Colon (tissue), 2 donors: ENCODE data around the gene WDR87.
"Not testable (repeated sequence)": the region's sequence is repeated elsewhere in the genome, so short reads cannot be mapped to it uniquely, and the experiment has no call there.

ENCODE experiments used
- FAIRE-seq: peaks from 2 replicates; lab custom pipeline; 2012; peaks lifted over from hg19 to GRCh38; lab: Jason Lieb, UNC
- donor health status: control.
- donor health status: control.

WDR87 gene

GRCh38 chr19:37930416-37930815 lies 24.0 kb upstream of the WDR87 start:
- no peak for FAIRE-seq

GRCh38 chr19:37929355-37929923 lies 23.0 kb upstream of the WDR87 start:
- FAIRE-seq = no peak

- FAIRE-seq = no peak
Observed at GRCh38 chr19:37928527-37929286, 22.3 kb upstream of the WDR87 start.

DNA sequence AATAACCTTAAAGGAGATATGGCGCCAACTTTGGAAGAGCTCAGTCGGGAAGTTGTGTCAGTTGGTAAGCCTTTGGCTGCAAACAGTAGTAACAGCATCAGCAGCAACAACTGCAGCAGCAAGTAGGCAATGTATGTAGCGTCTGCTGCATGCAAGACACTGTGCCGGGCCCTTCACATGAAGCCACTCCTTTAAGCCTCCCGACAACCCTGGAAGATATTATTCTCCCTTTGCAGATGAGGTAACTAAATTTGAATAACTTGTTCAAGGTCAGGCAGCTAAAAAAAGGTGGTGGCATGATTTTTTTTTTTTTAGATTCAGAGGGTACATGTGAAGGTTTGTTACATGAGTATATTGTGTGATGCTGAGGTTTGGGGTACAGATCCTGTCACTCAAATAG lies 20.3 kb upstream of the WDR87 start:
- FAIRE-seq = no peak

DNA sequence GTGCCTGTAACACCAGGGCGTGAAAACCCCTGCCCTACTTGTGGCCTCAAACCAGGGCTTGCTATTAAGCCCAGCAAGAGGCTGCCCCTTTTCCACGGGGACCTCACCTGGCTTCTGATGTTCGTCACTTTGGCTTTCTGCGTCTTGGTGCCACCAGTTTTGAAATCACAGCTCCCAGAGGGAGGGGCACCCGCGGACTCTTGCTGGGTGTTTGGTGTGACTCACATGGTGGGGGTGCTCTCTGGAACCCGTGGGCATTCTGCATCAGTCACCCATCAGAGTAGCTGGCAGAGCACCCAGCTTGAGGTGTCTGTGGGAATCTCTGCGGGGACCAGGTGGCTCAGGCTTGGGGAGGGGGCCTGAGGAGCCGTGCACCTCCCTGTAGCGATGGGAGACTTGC lies 19.9 kb upstream of the WDR87 start:
- no peak for FAIRE-seq

DNA sequence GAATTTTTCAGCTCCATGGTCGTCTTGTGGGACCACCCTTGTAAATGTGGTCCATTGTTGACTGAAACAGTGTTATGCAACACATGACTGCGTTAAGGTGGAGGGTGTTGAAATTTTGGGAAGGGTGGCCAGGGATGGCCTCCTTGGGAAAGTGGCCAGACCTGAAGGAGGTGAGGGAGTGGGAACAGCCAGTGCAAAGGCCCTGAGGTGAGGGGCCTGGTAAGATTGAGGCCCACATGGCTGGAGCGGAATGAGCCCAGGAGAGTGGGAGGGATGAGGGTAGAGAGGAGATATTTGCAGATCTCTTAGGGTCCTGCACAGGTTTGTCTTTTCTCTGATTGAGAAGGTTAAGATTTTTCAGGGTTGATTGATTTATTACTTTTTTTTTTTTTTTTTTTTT lies 18.8 kb upstream of the WDR87 start:
- FAIRE-seq = no peak

DNA sequence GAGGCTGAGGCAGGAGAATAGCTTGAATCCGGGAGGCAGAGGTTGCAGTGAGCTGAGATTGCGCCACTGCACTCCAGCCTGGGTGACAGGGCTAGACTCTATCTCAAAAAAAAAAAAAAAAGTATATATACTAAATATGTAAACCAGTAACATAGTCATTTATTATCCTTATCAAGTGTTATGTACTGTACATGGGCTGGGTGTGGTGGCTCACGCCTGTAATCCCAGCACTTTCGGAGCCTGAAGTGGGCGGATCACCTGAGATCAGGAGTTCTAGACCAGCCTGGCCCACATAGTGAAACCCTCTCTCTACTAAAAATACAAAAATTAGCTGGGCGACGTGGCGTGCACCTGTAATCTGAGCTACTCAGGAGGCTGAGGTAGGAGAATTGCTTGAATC lies 18.2 kb upstream of the WDR87 start:
- FAIRE-seq = not testable (repeated sequence)

DNA sequence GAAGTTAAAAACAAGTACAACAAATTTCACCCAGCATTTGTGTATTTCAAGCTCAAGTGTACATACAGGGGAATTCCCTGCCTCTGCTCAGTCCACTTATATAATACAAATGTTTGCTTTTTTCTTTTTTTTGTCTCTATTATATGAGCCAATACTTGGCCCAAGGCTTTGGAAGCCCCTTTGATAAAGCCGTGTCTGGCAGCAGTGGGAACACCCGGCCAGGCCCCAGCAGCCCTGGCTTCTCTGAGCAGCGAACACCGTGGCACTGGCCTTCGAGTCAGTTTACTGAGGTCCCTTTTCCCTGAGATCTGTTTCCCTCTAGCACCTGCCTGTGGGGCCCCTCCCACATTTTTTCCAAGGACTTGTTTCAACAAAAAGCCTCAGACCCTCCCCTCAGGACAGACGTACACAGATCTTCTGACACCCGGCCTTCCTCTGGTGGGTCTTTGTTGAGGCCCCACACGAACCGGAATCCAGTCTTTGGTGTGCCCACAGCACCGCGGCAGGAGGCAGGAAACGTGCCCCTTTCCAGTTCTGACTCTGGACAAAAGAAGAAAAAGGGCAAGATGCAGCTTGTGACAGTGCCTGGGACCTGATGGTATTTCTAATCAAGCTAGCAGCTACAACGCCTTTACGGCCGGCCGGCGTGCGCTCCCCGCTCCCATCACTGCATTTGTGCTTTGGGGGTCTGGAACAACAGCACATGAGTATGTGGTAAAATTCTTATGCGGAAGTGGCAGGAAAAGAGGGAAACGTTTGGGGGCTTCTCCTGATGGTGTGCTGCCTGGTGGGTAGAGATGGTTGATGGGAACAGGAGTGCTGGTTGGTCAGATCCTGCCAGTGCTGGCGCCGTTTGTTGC lies 14.4 kb upstream of the WDR87 start:
- FAIRE-seq = no peak

GRCh38 chr19:37914908-37915307 lies 8.5 kb upstream of the WDR87 start:
- FAIRE-seq = no peak

DNA sequence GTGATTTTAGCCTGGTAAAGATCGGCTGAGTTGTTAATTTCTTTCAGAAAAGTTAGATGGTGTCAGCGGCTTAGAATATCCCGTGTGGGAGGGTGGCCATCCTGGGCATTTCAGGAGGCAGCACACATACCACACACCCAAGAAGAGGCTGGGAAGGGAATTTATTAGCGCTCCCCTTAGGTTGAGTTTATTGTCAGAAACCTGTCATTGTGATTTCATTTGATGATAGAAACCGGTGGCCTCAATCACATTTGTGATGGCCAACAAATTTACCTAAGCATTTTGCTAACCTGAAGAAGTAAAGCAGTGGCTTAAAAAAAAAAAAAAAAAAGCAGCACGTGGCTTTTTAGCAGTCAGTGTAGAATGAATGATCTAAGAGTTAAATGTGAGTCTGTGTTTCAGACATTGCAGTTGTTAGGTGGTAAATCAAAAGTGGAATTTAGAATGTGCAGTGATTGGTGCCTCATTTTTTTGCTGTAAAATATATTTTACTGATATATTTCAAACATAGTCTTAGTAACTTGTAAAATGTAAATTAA lies 3.3 kb upstream of the WDR87 start:
- FAIRE-seq = no peak

GRCh38 chr19:37907735-37908455 lies 1.5 kb upstream of the WDR87 start:
- no peak for FAIRE-seq

- no peak for FAIRE-seq
Observed at GRCh38 chr19:37906869-37907734, 708 bp upstream of the WDR87 start, which contains the start of gene SIPA1L3. TSS of gene SIPA1L3 (plus strand) at chr19:37907208. CDS start at chr19:38081566, 174,358 bp downstream.

- no peak for FAIRE-seq
Observed at GRCh38 chr19:37903096-37903495, 3.3 kb downstream of the WDR87 start.

DNA sequence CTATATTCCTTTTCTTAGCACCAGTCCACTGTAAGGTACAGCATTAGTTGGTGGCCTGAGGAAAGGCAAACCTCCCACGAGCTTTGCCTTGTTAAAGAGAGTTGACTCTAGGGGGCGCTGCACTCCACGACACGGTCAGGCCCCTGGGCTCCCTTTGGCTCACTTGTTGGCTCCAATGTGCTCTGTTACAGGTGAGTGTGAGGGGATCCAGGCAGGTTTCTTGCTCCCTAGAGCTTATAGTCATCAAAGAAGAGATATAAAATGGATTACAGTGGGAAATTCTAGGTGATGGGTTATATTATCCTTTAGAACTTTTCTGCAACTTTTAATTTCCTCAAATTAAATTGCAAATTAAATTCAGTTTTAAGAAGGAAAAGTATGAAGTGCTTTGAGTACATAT lies 3.7 kb downstream of the WDR87 start:
- FAIRE-seq = no peak

- FAIRE-seq = no peak
Observed at GRCh38 chr19:37899966-37900365, 6.4 kb downstream of the WDR87 start.

DNA sequence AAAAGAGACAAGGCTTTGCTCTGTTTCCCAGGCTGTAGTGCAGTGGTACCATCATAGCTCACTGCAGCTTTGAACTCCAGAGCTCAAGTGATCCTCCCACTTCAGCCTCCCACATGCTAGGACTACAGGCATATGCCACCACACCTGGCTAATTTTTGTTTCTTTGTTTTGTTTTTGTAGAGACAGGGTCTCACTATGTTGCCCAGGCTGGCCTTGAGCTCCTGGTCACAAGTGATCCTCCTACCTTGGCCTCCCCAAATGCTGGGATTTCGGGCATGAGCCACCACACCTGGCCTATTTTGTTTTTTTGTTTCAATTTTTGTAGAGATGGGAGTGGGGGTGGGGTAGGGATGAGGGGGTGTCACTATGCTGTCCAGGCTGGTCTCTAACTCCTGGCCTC lies 6.9 kb downstream of the WDR87 start:
- no peak for FAIRE-seq

DNA sequence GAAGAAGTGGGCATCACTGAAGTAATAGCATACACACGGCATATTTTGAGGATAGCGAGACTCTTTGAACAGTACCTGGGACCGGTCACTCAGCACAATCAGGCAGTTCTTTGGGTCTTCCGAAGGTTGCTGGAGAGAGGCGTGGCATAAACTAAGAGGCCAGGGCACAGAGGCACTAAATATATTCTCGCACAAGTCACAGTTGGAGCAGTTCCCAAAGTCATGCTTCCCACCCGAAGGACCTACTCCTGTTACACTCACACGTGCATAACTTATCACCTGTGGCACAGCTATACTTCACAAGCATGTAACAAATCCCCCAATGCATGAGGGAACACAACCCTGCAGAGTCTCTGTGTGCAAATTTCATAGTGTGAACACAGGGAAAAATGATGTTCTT lies 10.2 kb downstream of the WDR87 start:
- FAIRE-seq = no peak

- FAIRE-seq = no peak
Observed at GRCh38 chr19:37893845-37894575, 12.4 kb downstream of the WDR87 start.

DNA sequence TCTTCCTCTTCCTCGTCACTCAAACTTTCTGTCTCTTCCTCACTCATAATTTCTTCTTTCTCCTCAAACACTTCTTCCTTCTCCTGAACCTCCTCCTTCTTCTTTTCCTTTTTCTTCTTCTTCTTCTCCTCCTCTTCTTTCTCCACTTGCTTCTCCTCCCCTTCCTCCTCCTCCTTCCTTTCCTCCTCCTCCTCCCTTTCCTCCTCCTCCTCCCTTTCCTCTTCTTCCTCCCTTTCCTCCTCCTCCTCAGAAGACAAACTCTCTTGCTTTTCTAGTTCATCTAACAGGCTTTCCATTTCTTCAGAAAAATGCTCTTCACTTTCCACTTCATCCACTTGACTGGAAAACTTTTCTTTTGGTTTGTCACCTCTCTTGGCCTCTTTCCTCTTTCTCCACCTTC lies 19.8 kb downstream of the WDR87 start:
- no peak for FAIRE-seq

- FAIRE-seq = no peak
Observed at GRCh38 chr19:37885392-37885791, 21.0 kb downstream of the WDR87 start.
